ENCODE measurements around the gene ORM1.

DNA sequence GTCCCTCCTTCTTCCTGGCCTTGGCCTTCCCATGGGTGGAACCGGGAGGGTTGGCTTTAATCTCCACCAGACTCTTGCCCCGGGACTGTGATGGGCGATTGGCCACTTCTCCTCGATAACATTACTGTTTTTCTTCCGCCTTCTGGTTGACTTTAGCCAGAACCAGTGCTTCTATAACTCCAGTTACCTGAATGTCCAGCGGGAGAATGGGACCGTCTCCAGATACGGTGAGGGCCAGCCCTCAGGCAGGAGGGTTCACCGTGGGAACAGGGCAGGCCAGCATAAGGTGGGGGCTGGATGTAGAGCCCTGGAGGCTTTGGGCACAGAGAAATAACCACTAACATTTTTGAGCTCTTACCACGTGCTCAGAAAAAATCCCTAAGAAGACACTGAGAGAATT is 7.7 kb downstream of the ORM1 start:
- TF ChIP-seq, protein P1, sequence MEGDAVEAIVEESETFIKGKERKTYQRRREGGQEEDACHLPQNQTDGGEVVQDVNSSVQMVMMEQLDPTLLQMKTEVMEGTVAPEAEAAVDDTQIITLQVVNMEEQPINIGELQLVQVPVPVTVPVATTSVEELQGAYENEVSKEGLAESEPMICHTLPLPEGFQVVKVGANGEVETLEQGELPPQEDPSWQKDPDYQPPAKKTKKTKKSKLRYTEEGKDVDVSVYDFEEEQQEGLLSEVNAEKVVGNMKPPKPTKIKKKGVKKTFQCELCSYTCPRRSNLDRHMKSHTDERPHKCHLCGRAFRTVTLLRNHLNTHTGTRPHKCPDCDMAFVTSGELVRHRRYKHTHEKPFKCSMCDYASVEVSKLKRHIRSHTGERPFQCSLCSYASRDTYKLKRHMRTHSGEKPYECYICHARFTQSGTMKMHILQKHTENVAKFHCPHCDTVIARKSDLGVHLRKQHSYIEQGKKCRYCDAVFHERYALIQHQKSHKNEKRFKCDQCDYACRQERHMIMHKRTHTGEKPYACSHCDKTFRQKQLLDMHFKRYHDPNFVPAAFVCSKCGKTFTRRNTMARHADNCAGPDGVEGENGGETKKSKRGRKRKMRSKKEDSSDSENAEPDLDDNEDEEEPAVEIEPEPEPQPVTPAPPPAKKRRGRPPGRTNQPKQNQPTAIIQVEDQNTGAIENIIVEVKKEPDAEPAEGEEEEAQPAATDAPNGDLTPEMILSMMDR (IDR thresholded peaks at IDR 0.05) = no peak
- TF ChIP-seq POLR2A (IDR thresholded peaks at IDR 0.05) = no peak

Measured in right lobe of liver (tissue), 4 donors.